ENCODE data around the gene EPHA7.

GRCh38 chr6:93394471-93394870, 24.9 kb downstream of the EPHA7 start:
- TF ChIP-seq CTCF (IDR thresholded peaks at IDR 0.05) (no peak), POLR2A (IDR thresholded peaks at IDR 0.05) (no peak)

Data from body of pancreas (tissue), 4 donors.